T-helper 2 cell treated with Interferon-gamma antibody and Interleukin-4, amounts not matched to agents 5 μg/mL and 100 μg/mL, for 36 hours (primary cell): ENCODE results near the gene PROX1.
A peak's percentile ranks its signal among the peaks of the same experiment; 100 is the strongest.

Experiments
- DNase-seq: peaks from one replicate; pipeline ENCODE4 v3.0.0; 2021; ENCODE audit warnings: low spot score
- H3K27ac Mint-ChIP-seq: one replicate; pipeline ENCODE4 v1.8.0; 2021; ENCODE audit warnings: mild to moderate bottlenecking, mixed read lengths
- H3K27me3 Mint-ChIP-seq: one replicate; pipeline ENCODE4 v1.8.0; 2021; ENCODE audit warnings: low read depth, mixed read lengths
- H3K36me3 Mint-ChIP-seq: one replicate; pipeline ENCODE4 v1.8.0; 2021; ENCODE audit warnings: low read depth, mixed read lengths
- H3K4me1 Mint-ChIP-seq: one replicate; pipeline ENCODE4 v1.8.0; 2021; ENCODE audit warnings: low read depth, mixed read lengths
- H3K4me3 Mint-ChIP-seq: one replicate; pipeline ENCODE4 v1.8.0; 2022; ENCODE audit warnings: mild to moderate bottlenecking, moderate library complexity, mixed read lengths
- H3K9me3 Mint-ChIP-seq: one replicate; pipeline ENCODE4 v1.8.0; 2021; ENCODE audit warnings: mixed read lengths

PROX1 gene

DNA sequence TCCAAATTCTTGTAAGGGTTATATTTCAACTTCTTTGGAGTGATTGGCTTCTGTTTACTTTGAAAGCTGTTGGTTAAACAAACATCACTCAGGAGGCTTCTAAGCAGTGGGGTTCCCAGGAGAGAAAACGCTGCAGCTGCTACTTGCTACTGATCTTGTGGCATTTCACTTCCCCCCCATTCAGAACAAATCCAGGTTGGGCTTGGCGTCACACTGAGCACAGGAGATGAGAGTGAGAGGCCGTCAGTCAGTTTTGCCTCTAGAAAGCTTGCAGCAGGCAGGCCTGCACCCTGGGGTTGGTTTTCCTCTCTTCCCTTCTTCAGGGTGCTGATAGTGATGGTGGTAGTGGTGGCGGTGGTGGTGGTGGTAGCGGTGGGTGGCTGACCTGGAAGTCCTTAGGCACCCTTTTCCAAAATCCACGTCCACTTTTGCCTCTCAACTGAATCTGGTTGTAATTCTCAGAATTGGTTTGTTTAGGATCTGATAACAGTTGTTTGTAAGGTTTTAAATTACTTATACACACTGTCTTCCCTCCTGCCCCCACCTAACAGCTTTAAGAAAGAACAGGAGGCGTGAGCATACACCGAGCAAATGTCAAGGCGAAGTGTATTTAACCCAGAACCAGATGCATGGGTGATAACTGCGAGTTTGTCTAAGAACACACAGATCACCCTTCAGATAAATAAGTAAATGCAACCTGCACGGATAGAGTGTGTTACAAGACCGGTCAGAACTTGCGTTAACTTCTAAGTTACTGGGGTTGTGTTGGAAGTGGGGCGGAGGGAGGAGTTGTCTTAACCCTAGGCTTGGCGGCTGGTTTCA is 3.2 kb upstream of the PROX1 start:
- Mint-ChIP-seq H3K36me3 (peaks cover 6% of the 10 kb centered on the region), H3K4me1 (peaks cover 38% of the 10 kb centered on the region), H3K27ac (no peak overlapping the region), H3K4me3 (no peak overlapping the region), H3K27me3 (peaks cover 92% of the 10 kb centered on the region), H3K9me3 (no peaks in the 10 kb centered on the region)
- no peak for DNase-seq

DNA sequence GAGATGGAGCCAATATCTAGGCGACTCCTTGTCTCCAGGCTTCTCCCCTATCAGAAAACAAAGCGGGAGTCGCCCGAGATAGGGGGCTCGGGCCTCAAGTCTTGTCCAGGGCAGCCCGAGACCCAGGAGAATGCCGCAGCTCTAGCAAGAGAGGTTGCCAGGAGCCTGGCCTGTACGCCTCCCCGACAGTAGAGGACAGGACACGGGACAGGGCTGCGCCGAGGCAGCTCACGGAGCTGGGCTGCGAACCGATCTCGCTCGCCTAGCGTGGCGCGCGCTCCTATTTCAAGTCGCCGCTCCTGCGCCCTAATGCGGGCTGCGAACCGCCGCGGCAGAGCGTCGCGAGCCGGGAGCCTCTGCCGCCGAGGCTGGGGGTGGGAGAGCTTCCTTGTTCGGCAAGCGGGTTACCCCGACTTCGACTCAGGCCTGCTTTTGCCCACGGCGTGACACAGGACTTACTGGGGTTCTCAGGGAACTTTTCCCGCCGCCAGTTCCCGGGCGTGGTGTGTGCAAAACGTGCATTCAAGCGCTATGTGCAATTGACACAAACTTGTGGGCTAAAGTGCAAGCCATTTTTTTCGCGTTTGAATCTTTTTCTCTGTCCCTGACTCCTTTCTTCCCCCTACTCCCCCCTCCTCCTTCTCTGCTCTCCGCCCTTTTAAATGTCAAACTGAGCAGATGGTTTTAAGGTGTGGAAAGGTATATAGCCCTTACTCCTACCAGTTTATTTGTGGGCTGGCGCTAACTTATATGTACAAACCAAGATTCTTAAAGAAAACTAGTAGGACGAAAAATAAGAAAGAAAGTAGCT is 2.4 kb upstream of the PROX1 start:
- Mint-ChIP-seq H3K27ac (no peak overlapping the region), H3K4me1 (peaks cover 38% of the 10 kb centered on the region)

DNA sequence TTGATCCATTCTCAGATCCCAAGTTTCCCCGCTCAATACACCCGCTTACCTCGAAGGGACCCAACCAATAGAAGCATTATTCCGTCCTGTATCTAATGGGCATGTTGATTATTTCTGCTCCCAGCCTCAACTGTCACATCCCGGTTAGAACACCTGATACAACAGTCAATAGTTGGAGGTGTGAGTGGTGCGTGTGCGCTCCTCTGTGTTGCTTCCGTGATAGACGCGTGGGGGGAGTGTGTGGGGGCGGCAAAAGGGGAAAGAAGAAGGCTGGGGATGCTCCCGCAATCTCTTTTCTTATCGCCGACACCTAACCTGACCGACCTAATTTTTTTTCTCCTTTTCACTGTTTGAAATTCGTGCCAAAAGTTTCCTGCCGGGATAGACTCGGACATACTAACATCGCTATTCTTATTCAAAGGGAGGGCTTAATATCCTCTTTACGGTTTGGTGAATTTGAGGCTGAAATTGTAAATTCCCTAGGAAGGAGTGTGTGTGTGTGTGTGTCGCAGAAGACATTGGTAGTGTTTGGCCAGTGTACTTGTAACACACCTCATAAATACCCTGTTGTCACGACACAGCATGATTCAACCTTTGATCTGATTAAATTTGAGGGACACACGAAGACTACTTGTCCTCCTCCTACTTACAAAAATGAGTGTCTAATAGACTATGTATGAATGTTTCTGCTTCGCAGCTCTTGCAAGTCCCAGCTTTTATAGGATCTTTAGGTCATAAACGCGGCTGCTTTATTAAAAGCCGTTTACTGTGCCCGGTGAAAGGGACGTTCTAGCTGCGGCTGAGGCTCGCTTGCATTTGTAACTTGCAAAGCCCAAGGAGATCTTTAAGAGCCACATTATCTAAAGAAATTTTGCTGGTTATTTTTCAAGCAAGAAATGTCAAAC is 1.5 kb upstream of the PROX1 start:
- Mint-ChIP-seq H3K4me1 (peaks cover 36% of the 10 kb centered on the region), H3K36me3 (peaks cover 6% of the 10 kb centered on the region), H3K27ac (no peak overlapping the region), H3K9me3 (no peaks in the 10 kb centered on the region), H3K27me3 (peaks cover 92% of the 10 kb centered on the region), H3K4me3 (peak overlapping the region; percentile 46)
- no peak for DNase-seq

More for the DNA sequence above, 2.4 kb upstream of the PROX1 start:
- H3K4me3 Mint-ChIP-seq: no peak overlapping the region
- peaks cover 6% of the 10 kb centered on the region for H3K36me3 Mint-ChIP-seq
- H3K9me3 Mint-ChIP-seq: no peaks in the 10 kb centered on the region
- no peak for DNase-seq
- peaks cover 92% of the 10 kb centered on the region for H3K27me3 Mint-ChIP-seq

DNA sequence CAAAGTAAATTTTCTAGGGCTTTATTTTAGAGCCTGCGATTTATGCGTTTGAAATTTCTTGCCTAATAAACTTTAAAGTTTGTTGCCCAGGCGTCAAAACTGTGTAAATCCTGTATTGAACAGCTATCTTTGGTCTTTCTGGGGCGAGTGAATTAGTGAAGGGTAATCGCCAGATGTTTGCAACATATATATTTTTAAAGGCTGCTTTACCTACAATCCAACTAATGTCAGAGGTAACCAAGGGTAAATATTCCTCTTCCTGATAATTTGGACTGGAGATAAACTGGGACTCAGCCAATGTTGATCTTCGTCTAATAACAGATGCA is 885 bp upstream of the PROX1 start:
- Mint-ChIP-seq H3K27me3 (peaks cover 90% of the 10 kb centered on the region), H3K4me1 (peaks cover 36% of the 10 kb centered on the region), H3K9me3 (no peaks in the 10 kb centered on the region), H3K36me3 (peaks cover 6% of the 10 kb centered on the region), H3K4me3 (peak overlapping the region; percentile 73), H3K27ac (no peak overlapping the region)
- DNase-seq: no peak

DNA sequence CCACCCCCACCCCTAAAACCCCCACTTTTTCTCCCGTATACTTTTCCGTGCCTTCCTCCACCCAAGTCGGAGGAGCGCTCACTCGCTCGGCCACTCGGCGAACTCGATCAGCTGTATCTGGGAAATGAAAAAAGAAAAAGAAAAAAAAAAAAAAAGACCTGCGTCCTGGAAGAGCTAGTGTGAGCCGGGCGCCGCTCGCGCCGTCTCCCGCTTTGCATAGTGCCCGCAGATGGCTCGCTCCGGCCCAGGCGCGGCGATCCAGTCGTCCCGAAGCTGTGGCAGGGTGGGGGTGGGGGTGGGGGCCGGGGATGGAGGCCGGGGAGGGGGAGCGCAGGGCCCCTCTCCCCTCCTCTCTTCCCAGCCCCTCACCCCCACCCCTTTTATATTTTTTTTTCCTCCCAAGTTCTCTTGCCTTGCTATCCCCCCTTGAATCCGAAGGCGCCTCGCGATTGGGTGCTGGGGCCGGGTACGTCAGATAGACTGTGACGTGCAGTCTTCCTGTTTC is 299 bp upstream of the PROX1 start:
- Mint-ChIP-seq H3K36me3 (peaks cover 6% of the 10 kb centered on the region), H3K4me3 (peak overlapping the region; percentile 94), H3K27ac (peak overlapping the region; percentile 82), H3K9me3 (no peaks in the 10 kb centered on the region), H3K4me1 (peaks cover 36% of the 10 kb centered on the region), H3K27me3 (peaks cover 90% of the 10 kb centered on the region)
- DNase-seq: no peak

DNA sequence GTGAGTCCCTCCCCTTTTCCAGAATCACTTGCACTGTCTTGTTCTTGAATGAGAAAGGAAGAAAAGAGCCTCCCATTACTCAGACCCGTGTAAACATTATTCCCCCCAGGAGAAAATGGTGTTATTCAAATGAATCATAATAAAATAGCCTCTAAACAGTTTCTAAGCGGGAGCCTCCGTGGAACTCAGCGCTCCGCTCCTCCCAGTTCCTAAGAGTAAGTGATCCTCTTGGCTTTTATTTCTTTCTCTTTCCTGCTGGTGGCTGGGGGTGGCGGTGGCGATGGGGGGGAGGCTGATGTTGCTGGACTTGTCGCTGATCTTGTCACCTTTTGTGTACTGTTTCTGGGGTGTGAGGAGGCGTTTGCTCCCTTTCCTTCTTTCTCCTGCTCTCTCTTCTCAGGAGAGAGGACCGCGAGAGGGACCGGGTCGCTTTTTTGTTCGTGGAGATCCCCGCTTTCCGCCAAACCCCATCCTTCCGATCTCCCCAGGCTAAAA is 781 bp downstream of the PROX1 start:
- DNase-seq: no peak
- peaks cover 90% of the 10 kb centered on the region for H3K27me3 Mint-ChIP-seq
- H3K27ac Mint-ChIP-seq: peak overlapping the region; percentile 53
- H3K4me1 Mint-ChIP-seq: peaks cover 36% of the 10 kb centered on the region
- peak overlapping the region; percentile 94 for H3K4me3 Mint-ChIP-seq
- peaks cover 6% of the 10 kb centered on the region for H3K36me3 Mint-ChIP-seq
- no peaks in the 10 kb centered on the region for H3K9me3 Mint-ChIP-seq

DNA sequence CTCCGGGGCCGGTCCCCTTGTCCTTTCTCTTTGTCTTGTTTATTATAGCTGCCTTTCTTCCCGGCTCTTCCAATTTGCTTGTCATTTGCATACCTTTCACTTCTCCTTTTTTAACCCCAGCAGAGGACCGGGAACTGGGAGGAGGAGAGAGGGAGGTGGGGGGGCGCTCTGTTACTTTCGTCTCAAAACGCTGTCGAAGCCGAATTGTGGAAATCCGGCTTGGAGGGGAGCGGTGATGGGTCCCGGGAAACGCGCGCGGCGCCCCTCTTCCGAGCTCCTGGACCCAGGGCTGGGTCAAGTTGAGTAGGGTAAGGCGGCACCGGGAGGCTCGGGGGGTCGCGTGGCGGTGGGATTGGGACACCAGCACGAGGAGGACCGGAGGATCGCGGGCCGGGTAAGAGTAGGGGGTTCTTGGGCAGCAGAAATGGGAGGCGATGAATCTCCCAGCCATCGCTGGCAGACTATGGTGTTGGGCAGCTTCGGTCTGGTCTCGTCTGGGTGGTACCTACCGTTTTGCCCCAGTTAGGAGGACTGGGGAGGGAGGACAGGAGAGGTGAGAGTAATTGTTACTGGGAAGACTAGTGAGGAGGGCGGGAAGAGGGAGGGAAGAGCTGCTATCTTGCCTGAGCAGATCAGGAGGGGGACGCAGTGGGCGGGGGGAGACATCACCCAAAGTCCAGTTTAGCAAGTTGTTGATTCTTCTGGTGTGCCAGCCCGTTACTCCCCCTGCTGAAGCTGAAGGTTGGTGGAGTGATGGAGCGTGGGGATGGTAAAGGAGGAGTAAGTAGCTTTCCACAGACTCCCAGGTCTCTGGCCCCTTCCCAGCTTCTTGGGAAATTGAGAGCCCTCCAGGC is 1.5 kb downstream of the PROX1 start:
- no peak for DNase-seq
- Mint-ChIP-seq H3K27ac (no peak overlapping the region), H3K36me3 (peaks cover 6% of the 10 kb centered on the region), H3K27me3 (peaks cover 87% of the 10 kb centered on the region), H3K4me1 (peaks cover 33% of the 10 kb centered on the region), H3K4me3 (peak overlapping the region; percentile 94), H3K9me3 (no peaks in the 10 kb centered on the region)

DNA sequence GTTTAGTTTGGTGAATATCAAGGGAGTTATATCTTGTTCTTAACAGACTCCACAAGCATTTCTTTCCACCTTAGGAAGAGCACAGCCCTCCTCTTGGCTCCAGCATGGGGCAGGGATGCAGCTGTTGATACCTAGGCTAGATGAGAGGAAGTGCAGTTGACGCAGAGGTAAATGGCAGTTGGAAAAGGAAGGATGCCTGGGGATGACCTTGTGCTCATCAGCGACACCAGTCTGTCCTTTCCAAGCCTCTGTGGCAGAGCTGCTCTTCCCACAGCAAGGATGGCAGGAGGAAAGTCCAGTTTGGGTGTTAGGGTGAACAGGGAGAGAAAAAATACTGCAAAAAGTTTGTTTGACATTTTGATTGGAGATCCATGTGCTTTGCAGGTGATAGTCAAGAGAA is 6.2 kb downstream of the PROX1 start:
- H3K4me3 Mint-ChIP-seq: no peak overlapping the region
- H3K9me3 Mint-ChIP-seq: no peaks in the 10 kb centered on the region
- peaks cover 3% of the 10 kb centered on the region for H3K4me1 Mint-ChIP-seq
- H3K27me3 Mint-ChIP-seq: peaks cover 44% of the 10 kb centered on the region
- no peak for DNase-seq
- no peak overlapping the region for H3K27ac Mint-ChIP-seq
- H3K36me3 Mint-ChIP-seq: no peaks in the 10 kb centered on the region

DNA sequence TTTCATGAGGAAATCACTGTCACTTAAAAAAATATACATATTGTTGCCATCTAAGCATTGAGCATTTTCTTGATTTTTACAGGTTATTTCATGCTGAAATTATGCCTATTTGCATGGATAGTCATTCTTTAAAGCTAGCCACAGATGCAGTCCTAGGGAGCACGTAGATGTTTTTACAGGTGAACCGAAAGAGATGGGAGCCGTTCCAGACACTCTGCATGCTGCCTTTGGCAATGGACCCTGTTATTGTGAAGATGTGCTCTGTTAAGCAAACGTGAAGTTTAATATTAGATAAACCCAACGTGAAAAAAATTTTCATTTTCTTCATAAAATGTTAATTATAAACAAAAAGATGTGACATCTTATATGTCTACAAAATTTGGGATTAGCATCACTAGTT is 7.1 kb downstream of the PROX1 start:
- peaks cover 34% of the 10 kb centered on the region for H3K27me3 Mint-ChIP-seq
- H3K9me3 Mint-ChIP-seq: no peaks in the 10 kb centered on the region
- no peak for DNase-seq
- no peaks in the 10 kb centered on the region for H3K4me1 Mint-ChIP-seq
- no peaks in the 10 kb centered on the region for H3K36me3 Mint-ChIP-seq
- H3K27ac Mint-ChIP-seq: no peak overlapping the region
- H3K4me3 Mint-ChIP-seq: no peak overlapping the region

DNA sequence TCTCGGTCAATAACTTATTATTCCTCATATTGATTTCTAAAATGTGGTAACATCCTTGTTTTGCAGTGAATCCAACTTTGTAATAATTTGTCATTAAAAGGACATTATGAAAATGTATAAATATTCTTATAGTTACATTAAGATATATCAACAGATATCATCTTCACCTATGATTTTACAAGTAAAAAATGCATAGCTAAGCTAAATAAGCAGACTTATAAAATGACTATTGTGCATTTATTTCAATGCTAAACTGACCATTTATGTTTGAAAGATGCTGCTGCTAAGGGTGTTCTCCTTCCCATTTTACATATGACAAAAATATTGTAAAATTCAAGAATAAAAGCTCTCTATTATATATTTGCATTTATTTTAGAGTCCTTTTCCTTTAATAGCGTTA is 7.8 kb downstream of the PROX1 start:
- Mint-ChIP-seq H3K27ac (no peak overlapping the region), H3K4me1 (no peaks in the 10 kb centered on the region), H3K9me3 (no peaks in the 10 kb centered on the region), H3K27me3 (peaks cover 27% of the 10 kb centered on the region), H3K4me3 (no peak overlapping the region), H3K36me3 (no peaks in the 10 kb centered on the region)
- no peak for DNase-seq

DNA sequence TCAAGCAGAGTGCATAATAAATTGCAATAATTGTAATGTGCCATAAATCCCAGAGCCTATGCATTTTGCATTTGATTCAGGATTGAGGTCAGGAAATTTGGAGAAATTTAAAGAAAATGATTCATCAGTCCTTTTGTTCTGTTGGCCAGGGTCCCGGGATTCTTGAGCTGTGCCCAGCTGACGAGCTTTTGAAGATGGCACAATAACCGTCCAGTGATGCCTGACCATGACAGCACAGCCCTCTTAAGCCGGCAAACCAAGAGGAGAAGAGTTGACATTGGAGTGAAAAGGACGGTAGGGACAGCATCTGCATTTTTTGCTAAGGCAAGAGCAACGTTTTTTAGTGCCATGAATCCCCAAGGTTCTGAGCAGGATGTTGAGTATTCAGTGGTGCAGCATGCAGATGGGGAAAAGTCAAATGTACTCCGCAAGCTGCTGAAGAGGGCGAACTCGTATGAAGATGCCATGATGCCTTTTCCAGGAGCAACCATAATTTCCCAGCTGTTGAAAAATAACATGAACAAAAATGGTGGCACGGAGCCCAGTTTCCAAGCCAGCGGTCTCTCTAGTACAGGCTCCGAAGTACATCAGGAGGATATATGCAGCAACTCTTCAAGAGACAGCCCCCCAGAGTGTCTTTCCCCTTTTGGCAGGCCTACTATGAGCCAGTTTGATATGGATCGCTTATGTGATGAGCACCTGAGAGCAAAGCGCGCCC is 8.7 kb downstream of the PROX1 start:
- peaks cover 18% of the 10 kb centered on the region for H3K27me3 Mint-ChIP-seq
- H3K4me1 Mint-ChIP-seq: no peaks in the 10 kb centered on the region
- no peak overlapping the region for H3K27ac Mint-ChIP-seq
- no peak for DNase-seq
- no peaks in the 10 kb centered on the region for H3K36me3 Mint-ChIP-seq
- H3K4me3 Mint-ChIP-seq: no peak overlapping the region
- H3K9me3 Mint-ChIP-seq: no peaks in the 10 kb centered on the region

DNA sequence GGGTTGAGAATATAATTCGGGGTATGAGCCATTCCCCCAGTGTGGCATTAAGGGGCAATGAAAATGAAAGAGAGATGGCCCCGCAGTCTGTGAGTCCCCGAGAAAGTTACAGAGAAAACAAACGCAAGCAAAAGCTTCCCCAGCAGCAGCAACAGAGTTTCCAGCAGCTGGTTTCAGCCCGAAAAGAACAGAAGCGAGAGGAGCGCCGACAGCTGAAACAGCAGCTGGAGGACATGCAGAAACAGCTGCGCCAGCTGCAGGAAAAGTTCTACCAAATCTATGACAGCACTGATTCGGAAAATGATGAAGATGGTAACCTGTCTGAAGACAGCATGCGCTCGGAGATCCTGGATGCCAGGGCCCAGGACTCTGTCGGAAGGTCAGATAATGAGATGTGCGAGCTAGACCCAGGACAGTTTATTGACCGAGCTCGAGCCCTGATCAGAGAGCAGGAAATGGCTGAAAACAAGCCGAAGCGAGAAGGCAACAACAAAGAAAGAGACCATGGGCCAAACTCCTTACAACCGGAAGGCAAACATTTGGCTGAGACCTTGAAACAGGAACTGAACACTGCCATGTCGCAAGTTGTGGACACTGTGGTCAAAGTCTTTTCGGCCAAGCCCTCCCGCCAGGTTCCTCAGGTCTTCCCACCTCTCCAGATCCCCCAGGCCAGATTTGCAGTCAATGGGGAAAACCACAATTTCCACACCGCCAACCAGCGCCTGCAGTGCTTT is 9.4 kb downstream of the PROX1 start:
- H3K36me3 Mint-ChIP-seq: no peaks in the 10 kb centered on the region
- H3K9me3 Mint-ChIP-seq: no peaks in the 10 kb centered on the region
- no peaks in the 10 kb centered on the region for H3K4me1 Mint-ChIP-seq
- H3K4me3 Mint-ChIP-seq: no peak overlapping the region
- no peak for DNase-seq
- H3K27ac Mint-ChIP-seq: no peak overlapping the region
- H3K27me3 Mint-ChIP-seq: peaks cover 15% of the 10 kb centered on the region
